ENCODE data around the gene TENM4. TPM values are rescaled to one million over a fixed set of nuclear protein-coding genes. Genes with fewer than 3 reads are reported as not detected.

TENM4 gene
- total and polyA plus RNA-seq, 10 of the 15 experiments (the other 5 are each of a cell fraction or from before 2014, with no cell fraction given) = 0.03 to 0.12 (median 0.06) TPM; not detected in 7

DNA sequence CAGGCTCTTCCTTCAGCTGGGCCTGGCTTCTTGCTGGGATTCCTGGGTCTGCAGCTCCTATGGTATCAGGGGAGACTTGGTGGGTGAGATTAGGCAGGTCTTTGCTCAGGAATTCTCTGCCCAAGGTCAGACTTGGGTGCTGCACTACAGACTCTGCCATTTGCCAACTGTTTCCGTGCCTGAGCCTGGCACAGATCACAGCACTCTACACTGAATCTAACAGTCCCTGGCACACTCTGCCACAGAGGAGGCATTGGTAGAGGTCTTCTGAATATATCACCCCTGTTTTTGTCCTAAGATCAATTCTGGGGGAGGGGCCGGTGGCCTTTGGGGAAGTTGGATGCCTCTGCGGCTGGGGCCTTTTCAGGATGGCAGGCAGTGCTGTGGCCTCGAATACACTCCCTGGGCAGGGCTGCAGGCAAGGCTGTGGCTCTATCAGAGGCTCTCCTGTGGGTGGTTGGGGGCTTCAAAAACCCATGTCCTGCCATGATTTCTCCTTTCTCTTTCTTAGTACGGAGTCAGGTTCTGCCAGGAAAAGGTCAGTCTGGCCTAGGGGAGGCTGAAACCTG lies 751.2 kb downstream of the TENM4 start:
- ChIA-PET CTCF (interaction anchor here (1.1 kb wide), 1 partner anchor 44 kb away, joined by 3 read pairs; no protein-coding TSS in a partner anchor), SMC1A (ENCODE audit: uncharacterized antibody, unreplicated experiment) (no interaction called here), RAD21 (ENCODE audit: unreplicated experiment) (no interaction called here), POLR2A (no interaction called here)
- DNase-seq (ENCODE audit: low read depth, low spot score) = no peak
- H3K79me2 ChIP-seq (ENCODE audit: control insufficient read depth, insufficient read depth, low read length) = no peaks in the 10 kb centered on the region
- H3K4me2 ChIP-seq (ENCODE audit: control insufficient read depth, insufficient read depth) = no peak overlapping the region
- in situ Hi-C loops (cut with MboI) = no loop called here
- no peaks in the 10 kb centered on the region for H3K36me3 ChIP-seq (ENCODE audit: control insufficient read depth in 2 of 2, insufficient read depth in 2 of 2, low read length in 1 of 2)
- no peak for FAIRE-seq
- H3K27ac ChIP-seq (ENCODE audit: control insufficient read depth, insufficient read depth) = no peak overlapping the region
- BruUV-seq (replicated peaks) = no TSS peak
- ATAC-seq = no peak
- no peaks in the 10 kb centered on the region for H4K20me1 ChIP-seq (ENCODE audit: control insufficient read depth, insufficient read depth)
- no peak overlapping the region for H2AFZ ChIP-seq (ENCODE audit: control insufficient read depth, low read depth, low read length)
- WGBS (ENCODE audit: insufficient coverage, insufficient replicate concordance, low lambda C conversion rate, missing lambda C conversion rate) = 15% methylated on average over 5 of the region's 5 CpGs
- H3K4me1 ChIP-seq (ENCODE audit: control insufficient read depth, insufficient read depth, low read length) = no peaks in the 10 kb centered on the region
- intact Hi-C loops (cut with micrococcal nuclease; ENCODE audit: unreplicated experiment) = no loop called here
- H3K27me3 ChIP-seq (replicated peaks in 1 of 2; ENCODE audit: control insufficient read depth in 2 of 2, insufficient read depth in 2 of 2, low read length in 1 of 2) = no peaks in the 10 kb centered on the region; a peak in 1 of 4 replicates
- no peaks in the 10 kb centered on the region for H3K9me3 ChIP-seq (replicated peaks; ENCODE audit: control insufficient read depth, insufficient read depth, low read length)
- no peak overlapping the region for H3K9ac ChIP-seq (ENCODE audit: control insufficient read depth, insufficient read depth, low read length)
- no peak overlapping the region for H3K4me3 ChIP-seq
- TF ChIP-seq, protein P1, sequence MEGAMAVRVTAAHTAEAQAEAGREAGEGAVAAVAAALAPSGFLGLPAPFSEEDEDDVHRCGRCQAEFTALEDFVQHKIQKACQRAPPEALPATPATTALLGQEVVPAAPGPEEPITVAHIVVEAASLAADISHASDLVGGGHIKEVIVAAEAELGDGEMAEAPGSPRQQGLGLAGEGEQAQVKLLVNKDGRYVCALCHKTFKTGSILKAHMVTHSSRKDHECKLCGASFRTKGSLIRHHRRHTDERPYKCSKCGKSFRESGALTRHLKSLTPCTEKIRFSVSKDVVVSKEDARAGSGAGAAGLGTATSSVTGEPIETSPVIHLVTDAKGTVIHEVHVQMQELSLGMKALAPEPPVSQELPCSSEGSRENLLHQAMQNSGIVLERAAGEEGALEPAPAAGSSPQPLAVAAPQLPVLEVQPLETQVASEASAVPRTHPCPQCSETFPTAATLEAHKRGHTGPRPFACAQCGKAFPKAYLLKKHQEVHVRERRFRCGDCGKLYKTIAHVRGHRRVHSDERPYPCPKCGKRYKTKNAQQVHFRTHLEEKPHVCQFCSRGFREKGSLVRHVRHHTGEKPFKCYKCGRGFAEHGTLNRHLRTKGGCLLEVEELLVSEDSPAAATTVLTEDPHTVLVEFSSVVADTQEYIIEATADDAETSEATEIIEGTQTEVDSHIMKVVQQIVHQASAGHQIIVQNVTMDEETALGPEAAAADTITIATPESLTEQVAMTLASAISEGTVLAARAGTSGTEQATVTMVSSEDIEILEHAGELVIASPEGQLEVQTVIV (IDR thresholded peaks at IDR 0.05; ENCODE audit: borderline replicate concordance, partially characterized antibody) = no peak
- TF ChIP-seq TBL1XR1 (IDR thresholded peaks at IDR 0.05; ENCODE audit: low read depth, low read length) (no peak), SMC3 (IDR thresholded peaks at IDR 0.05; ENCODE audit: borderline replicate concordance, low read length) (no peak), FOS (IDR thresholded peaks at IDR 0.05; ENCODE audit: borderline replicate concordance, extremely low read depth, insufficient read length) (no peak), RB1 (IDR thresholded peaks at IDR 0.05; ENCODE audit: borderline replicate concordance) (no peak), ZBED1 (IDR thresholded peaks at IDR 0.05; ENCODE audit: borderline replicate concordance) (no peak), YBX1 (IDR thresholded peaks at IDR 0.05) (no peak), RBBP5 (conservative IDR thresholded peaks at IDR 0.05) (no peak), GABPA (IDR thresholded peaks at IDR 0.05; ENCODE audit: low read depth) (no peak), EP300 (IDR thresholded peaks at IDR 0.05; ENCODE audit: borderline replicate concordance in 1 of 2, control insufficient read depth in 1 of 2, low read depth in 2 of 2, low read length in 2 of 2) (no peak), RAD51 (IDR thresholded peaks at IDR 0.05) (no peak), CBFB (IDR thresholded peaks at IDR 0.05; ENCODE audit: low read depth) (no peak), CEBPB (IDR thresholded peaks at IDR 0.05; ENCODE audit: borderline replicate concordance in 1 of 2, low read depth in 2 of 2, low read length in 2 of 2) (no peak)
- TF ChIP-seq, protein P2, sequence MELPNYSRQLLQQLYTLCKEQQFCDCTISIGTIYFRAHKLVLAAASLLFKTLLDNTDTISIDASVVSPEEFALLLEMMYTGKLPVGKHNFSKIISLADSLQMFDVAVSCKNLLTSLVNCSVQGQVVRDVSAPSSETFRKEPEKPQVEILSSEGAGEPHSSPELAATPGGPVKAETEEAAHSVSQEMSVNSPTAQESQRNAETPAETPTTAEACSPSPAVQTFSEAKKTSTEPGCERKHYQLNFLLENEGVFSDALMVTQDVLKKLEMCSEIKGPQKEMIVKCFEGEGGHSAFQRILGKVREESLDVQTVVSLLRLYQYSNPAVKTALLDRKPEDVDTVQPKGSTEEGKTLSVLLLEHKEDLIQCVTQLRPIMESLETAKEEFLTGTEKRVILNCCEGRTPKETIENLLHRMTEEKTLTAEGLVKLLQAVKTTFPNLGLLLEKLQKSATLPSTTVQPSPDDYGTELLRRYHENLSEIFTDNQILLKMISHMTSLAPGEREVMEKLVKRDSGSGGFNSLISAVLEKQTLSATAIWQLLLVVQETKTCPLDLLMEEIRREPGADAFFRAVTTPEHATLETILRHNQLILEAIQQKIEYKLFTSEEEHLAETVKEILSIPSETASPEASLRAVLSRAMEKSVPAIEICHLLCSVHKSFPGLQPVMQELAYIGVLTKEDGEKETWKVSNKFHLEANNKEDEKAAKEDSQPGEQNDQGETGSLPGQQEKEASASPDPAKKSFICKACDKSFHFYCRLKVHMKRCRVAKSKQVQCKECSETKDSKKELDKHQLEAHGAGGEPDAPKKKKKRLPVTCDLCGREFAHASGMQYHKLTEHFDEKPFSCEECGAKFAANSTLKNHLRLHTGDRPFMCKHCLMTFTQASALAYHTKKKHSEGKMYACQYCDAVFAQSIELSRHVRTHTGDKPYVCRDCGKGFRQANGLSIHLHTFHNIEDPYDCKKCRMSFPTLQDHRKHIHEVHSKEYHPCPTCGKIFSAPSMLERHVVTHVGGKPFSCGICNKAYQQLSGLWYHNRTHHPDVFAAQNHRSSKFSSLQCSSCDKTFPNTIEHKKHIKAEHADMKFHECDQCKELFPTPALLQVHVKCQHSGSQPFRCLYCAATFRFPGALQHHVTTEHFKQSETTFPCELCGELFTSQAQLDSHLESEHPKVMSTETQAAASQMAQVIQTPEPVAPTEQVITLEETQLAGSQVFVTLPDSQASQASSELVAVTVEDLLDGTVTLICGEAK (IDR thresholded peaks at IDR 0.05; ENCODE audit: borderline replicate concordance) = no peak
- TF ChIP-seq, protein P3, sequence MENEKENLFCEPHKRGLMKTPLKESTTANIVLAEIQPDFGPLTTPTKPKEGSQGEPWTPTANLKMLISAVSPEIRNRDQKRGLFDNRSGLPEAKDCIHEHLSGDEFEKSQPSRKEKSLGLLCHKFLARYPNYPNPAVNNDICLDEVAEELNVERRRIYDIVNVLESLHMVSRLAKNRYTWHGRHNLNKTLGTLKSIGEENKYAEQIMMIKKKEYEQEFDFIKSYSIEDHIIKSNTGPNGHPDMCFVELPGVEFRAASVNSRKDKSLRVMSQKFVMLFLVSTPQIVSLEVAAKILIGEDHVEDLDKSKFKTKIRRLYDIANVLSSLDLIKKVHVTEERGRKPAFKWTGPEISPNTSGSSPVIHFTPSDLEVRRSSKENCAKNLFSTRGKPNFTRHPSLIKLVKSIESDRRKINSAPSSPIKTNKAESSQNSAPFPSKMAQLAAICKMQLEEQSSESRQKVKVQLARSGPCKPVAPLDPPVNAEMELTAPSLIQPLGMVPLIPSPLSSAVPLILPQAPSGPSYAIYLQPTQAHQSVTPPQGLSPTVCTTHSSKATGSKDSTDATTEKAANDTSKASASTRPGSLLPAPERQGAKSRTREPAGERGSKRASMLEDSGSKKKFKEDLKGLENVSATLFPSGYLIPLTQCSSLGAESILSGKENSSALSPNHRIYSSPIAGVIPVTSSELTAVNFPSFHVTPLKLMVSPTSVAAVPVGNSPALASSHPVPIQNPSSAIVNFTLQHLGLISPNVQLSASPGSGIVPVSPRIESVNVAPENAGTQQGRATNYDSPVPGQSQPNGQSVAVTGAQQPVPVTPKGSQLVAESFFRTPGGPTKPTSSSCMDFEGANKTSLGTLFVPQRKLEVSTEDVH (IDR thresholded peaks at IDR 0.05; ENCODE audit: low read depth, partially characterized antibody) = no peak
